Activated T-helper 9 cell treated with anti-CD3 and anti-CD28 coated beads, Interleukin-2, amount 50 U/mL, for 16 hours (primary cell): ENCODE measurements around the gene TPTE2.
"Not testable (repeated sequence)": the region's sequence is repeated elsewhere in the genome, so short reads cannot be mapped to it uniquely, and the experiment has no call there.

Experiments
- DNase-seq: peaks from one replicate; pipeline ENCODE4 v3.0.0-alpha.2; 2020; ENCODE audit warnings: low read depth

Gene TPTE2

GRCh38 chr13:19567820-19568534 is 6.6 kb upstream of the TPTE2 start:
- no peak for DNase-seq

DNA sequence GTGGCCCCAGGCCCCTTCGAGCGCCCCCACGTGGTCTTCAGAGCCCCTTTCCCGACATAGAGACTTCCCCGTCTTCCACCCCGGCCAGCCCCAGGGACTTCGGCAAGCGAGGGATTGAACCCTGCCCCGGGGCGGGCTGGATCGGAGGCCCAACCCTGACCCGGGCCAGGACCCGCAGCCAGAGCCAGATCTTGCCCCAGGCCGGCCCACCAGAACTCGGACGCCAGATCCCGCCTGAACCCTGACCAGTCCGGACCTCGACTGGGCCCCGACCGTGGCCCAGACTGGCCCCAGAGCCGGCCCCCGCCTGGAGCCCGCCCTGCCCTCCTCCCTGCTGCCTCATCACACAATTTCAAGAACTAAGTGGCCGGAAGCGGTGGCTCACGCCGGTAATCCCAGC is 253 bp upstream of the TPTE2 start:
- no peak for DNase-seq

GRCh38 chr13:19560672-19561071 is 660 bp downstream of the TPTE2 start:
- DNase-seq = not testable (repeated sequence)

DNA sequence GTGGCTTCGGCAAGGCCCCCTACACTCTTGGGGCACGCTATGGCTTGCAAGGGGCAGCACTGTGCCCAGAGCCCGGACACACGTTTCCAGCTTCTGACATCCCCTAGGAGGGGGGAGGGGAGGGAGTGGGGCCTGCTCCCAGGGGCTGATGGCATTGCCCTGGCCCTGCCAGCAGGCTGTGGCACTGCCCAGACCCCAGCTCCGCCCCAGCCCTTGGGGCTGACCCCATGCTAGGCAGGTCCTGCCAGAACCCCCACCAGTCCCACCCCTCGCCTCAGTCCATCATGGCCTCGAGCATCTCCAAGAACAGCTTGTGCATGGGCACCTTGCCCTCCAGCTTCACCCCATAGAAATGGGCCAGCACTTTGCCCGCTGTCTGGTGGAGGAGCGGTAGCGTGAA is 1.6 kb downstream of the TPTE2 start:
- DNase-seq = not testable (repeated sequence)

- not testable (repeated sequence) for DNase-seq
Measured at GRCh38 chr13:19557287-19557686, 4.0 kb downstream of the TPTE2 start.

GRCh38 chr13:19549245-19549644 is 12.1 kb downstream of the TPTE2 start:
- DNase-seq = not testable (repeated sequence)

DNA sequence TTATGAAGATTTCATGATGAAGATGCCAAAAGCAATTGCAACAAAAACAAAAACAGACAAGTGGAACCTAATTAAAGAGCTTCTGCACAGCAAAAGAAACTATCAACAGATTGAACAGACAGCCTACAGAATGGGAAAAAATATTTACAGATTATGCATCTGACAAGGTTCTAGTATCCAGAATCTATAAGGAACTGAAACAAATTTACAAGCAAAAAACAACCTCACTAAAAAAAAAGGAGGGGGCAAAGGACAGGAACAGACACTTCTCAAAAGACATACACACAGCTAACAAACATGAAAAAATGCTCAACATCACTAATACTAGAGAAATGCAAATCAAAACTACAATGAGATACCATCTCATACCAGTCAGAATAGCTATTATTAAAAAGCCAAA is 35.7 kb downstream of the TPTE2 start:
- DNase-seq = not testable (repeated sequence)

GRCh38 chr13:19519049-19519448 is 42.3 kb downstream of the TPTE2 start:
- DNase-seq = no peak

- DNase-seq = not testable (repeated sequence)
Measured at GRCh38 chr13:19507623-19508022, 53.7 kb downstream of the TPTE2 start.

DNA sequence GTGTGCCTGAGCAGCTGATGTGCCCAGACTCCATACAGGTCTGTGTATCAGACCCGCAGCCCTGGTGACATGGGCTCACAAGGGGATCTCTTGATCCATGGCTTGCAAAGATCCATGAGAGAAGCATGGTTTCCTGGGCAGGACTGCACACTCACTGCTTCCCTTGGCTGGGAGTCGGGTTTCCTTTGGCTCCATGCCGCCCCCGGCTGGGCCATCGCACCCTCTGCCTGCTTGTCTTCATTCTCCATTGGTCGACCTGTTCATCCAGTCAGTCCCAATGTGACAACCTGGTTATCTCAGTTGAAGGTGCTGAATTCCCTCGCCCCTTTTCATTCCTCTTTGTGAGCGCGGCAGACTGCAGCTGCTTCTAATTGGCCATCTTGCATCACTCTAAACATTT is 101.2 kb downstream of the TPTE2 start:
- DNase-seq = not testable (repeated sequence)

- not testable (repeated sequence) for DNase-seq
Measured at GRCh38 chr13:19439056-19439686, 122.2 kb downstream of the TPTE2 start.

GRCh38 chr13:19437780-19438179 is 123.6 kb downstream of the TPTE2 start:
- not testable (repeated sequence) for DNase-seq

GRCh38 chr13:19422236-19422635 is 139.1 kb downstream of the TPTE2 start:
- DNase-seq = not testable (repeated sequence)

DNA sequence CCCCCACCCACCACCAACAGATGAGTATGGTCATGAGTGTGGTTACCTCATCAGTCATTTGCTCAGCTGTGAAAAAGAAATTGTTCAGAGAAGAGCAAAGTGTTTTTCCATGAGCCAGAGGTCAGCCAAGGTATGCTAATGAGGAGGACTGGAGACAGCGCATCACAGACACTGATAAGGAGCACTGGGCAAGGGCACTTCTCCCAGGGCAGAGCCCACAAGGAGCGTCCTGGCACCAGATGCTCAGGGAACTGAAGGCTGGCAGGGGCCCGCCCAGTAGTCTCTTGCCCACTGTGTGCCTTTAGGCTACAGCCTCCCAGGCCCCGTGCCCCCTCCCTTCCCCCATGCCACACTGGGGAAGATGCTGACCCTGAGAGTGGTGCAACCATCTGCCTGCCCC is 148.8 kb downstream of the TPTE2 start:
- not testable (repeated sequence) for DNase-seq

DNA sequence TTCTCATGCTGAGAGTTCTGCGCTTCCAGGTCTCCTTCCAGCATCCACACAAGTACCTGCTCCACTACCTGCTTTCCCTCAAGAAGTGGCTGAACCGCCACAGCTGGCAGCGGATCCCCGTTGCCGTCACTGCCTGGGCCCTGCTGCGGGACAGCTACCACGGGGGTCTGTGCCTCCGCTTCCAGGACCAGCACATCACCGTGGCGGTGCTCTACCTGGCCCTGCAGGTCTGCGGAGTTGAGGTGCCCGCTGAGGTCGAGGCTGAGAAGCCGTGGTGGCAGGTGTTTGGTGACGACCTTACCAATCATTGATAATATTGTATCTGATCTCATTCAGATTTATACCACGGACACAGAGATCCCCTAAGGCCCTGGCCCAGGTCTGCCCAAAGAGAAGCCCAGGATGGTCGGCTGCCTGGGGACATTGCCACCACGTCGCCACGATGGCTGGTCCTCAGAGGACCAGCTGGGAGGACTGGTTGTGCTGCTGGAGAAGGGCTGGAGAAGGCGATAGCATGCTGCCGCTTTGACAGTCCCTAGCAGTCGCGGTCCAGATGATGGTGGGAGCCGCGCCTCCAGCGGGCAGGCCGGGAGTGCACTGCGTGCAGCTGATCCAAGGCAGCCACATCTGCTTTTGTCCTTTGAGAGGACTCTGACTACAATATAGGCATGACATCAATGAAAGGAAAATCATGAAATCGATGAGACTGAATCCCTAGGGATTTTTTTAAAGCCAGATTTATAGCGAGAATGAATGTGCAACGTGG is 178.4 kb downstream of the TPTE2 start:
- DNase-seq = not testable (repeated sequence)

GRCh38 chr13:19382111-19382510 is 179.2 kb downstream of the TPTE2 start:
- no peak for DNase-seq
